Measurements from ENCODE around the gene IL26. TPM values are rescaled to one million over a fixed set of nuclear protein-coding genes. Genes with fewer than 3 reads are reported as not detected.

Gene IL26
- polyA plus RNA-seq, 1 donor (not counting 4 experiments of a cell fraction or from before 2014, with no cell fraction given): not detected

GRCh38 chr12:68239309-68239982, 13.8 kb upstream of the IL26 start:
- DNase-seq (ENCODE audit: low read depth, low spot score): no peak

GRCh38 chr12:68237619-68238018, 12.0 kb upstream of the IL26 start:
- no peak overlapping the region for H3K4me2 ChIP-seq (ENCODE audit: control insufficient read depth, extremely low read depth, insufficient read depth, low read depth, low read length)
- no peak for FAIRE-seq
- dilution Hi-C loops (cut with MboI; ENCODE audit: extremely low pct_ligation_motif_present, low sequenced_read_pairs): no loop called here

More at GRCh38 chr12:68239309-68239982, 13.8 kb upstream of the IL26 start:
- no peak for FAIRE-seq
- Histone ChIP-seq H3K36me3 (ENCODE audit: control insufficient read depth in 2 of 2, extremely low read depth in 1 of 2, insufficient read depth in 2 of 2, low read length in 2 of 2) (no peaks in the 10 kb centered on the region), H3K9me1 (ENCODE audit: control insufficient read depth, extremely low read depth, insufficient read depth, low read length) (no peaks in the 10 kb centered on the region), H3K9ac (ENCODE audit: control insufficient read depth, extremely low read depth, insufficient read depth, low read length) (no peak overlapping the region), H3K9me3 (ENCODE audit: control insufficient read depth, low read depth, low read length) (no peaks in the 10 kb centered on the region), H3K79me2 (ENCODE audit: control insufficient read depth, insufficient read depth, low read length) (no peaks in the 10 kb centered on the region), H3K4me3 (ENCODE audit: control insufficient read depth in 2 of 3, extremely low read depth in 1 of 3, insufficient read depth in 2 of 3, low read depth in 1 of 3, low read length in 3 of 3) (no peak overlapping the region), H3K27ac (ENCODE audit: control insufficient read depth, insufficient read depth, low read length) (no peak overlapping the region), H2AFZ (ENCODE audit: control insufficient read depth, low read length) (no peak overlapping the region), H3K27me3 (ENCODE audit: control insufficient read depth, extremely low read depth, insufficient read depth, low read length) (no peaks in the 10 kb centered on the region), H3K4me1 (ENCODE audit: control insufficient read depth, extremely low read depth, insufficient read depth, low read length) (peaks cover 17% of the 10 kb centered on the region), H3K4me2 (ENCODE audit: control insufficient read depth, extremely low read depth, insufficient read depth, low read depth, low read length) (peak overlapping the region; percentile 50), H4K20me1 (ENCODE audit: control insufficient read depth, extremely low read depth, insufficient read depth, low read length) (no peaks in the 10 kb centered on the region)
- no peak for TF ChIP-seq CTCF (optimal IDR thresholded peaks at IDR 0.05 in 1 of 3, IDR thresholded peaks at IDR 0.05 in 1 of 3, conservative IDR thresholded peaks at IDR 0.05 in 1 of 3; ENCODE audit: extremely low read depth in 1 of 3, insufficient read depth in 2 of 3, low read length in 3 of 3)
- no peak for TF ChIP-seq EZH2 (IDR thresholded peaks at IDR 0.05; ENCODE audit: low read length)
- dilution Hi-C loops (cut with MboI; ENCODE audit: extremely low pct_ligation_motif_present, low sequenced_read_pairs): no loop called here

More at GRCh38 chr12:68237619-68238018, 12.0 kb upstream of the IL26 start:
- no peak for TF ChIP-seq CTCF (optimal IDR thresholded peaks at IDR 0.05 in 1 of 3, IDR thresholded peaks at IDR 0.05 in 1 of 3, conservative IDR thresholded peaks at IDR 0.05 in 1 of 3; ENCODE audit: extremely low read depth in 1 of 3, insufficient read depth in 2 of 3, low read length in 3 of 3)
- TF ChIP-seq EZH2 (IDR thresholded peaks at IDR 0.05; ENCODE audit: low read length): no peak
- H3K4me1 ChIP-seq (ENCODE audit: control insufficient read depth, extremely low read depth, insufficient read depth, low read length): peaks cover 17% of the 10 kb centered on the region
- no peak overlapping the region for H2AFZ ChIP-seq (ENCODE audit: control insufficient read depth, low read length)
- H3K4me3 ChIP-seq (ENCODE audit: control insufficient read depth in 2 of 3, extremely low read depth in 1 of 3, insufficient read depth in 2 of 3, low read depth in 1 of 3, low read length in 3 of 3): no peak overlapping the region
- H3K27me3 ChIP-seq (ENCODE audit: control insufficient read depth, extremely low read depth, insufficient read depth, low read length): no peaks in the 10 kb centered on the region
- no peaks in the 10 kb centered on the region for H3K9me1 ChIP-seq (ENCODE audit: control insufficient read depth, extremely low read depth, insufficient read depth, low read length)
- no peak overlapping the region for H3K9ac ChIP-seq (ENCODE audit: control insufficient read depth, extremely low read depth, insufficient read depth, low read length)
- no peaks in the 10 kb centered on the region for H3K36me3 ChIP-seq (ENCODE audit: control insufficient read depth in 2 of 2, extremely low read depth in 1 of 2, insufficient read depth in 2 of 2, low read length in 2 of 2)
- no peaks in the 10 kb centered on the region for H3K9me3 ChIP-seq (ENCODE audit: control insufficient read depth, low read depth, low read length)
- no peaks in the 10 kb centered on the region for H4K20me1 ChIP-seq (ENCODE audit: control insufficient read depth, extremely low read depth, insufficient read depth, low read length)
- no peak overlapping the region for H3K27ac ChIP-seq (ENCODE audit: control insufficient read depth, insufficient read depth, low read length)
- no peaks in the 10 kb centered on the region for H3K79me2 ChIP-seq (ENCODE audit: control insufficient read depth, insufficient read depth, low read length)
- DNase-seq (ENCODE audit: low read depth, low spot score): no peak
